Activated T-cell treated with anti-CD3 and anti-CD28 coated beads, Interleukin-2, amount 50 U/mL, for 1 hour (primary cell): ENCODE measurements around the gene KDELR1.

Source experiments
- DNase-seq: peaks from one replicate; pipeline ENCODE4 v3.0.0-alpha.2; 2020

KDELR1 gene

DNA sequence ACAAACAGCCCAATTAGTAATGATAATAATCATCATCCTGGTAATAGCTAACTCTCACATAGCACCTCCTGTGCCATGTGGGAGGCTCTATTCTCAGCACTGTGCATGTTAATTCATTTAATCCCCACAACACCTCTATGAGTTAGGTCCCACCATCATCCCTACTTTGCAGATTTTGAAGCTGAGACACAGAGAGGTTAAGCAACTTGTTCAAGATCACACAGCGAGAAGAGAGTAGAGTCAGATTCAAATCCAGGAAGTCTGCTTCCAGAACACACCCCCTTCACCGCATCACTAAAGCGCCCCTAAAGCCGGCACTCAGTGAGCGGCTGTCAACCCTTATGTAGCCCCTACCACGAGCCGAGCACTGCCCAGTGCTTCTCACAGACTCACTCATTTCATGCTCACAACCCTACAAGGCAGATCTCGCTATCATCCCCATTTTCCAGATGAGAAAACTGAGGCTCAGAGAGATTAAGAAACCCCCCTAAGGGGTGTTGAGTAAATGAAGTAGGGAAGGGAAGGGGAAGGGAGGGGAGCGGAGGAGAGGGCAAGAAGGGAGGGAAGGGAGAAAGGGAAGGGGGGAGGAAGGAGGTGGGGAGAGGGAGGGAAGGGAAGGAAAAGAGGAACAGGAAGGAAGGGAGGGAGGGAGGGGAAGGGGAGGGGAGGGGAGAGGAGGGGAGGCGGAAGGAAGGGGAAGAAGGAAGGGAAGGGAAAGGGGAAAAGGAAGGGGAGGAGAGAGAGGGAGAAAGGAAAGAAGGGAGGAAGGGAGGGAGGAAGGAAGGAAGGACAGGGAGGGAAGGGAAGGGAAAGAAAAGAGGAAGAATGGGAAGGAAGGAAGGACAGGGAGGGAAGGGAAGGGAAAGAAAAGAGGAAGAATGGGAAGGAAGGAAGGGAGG is 49.6 kb downstream of the KDELR1 start:
- DNase-seq, result no peak

DNA sequence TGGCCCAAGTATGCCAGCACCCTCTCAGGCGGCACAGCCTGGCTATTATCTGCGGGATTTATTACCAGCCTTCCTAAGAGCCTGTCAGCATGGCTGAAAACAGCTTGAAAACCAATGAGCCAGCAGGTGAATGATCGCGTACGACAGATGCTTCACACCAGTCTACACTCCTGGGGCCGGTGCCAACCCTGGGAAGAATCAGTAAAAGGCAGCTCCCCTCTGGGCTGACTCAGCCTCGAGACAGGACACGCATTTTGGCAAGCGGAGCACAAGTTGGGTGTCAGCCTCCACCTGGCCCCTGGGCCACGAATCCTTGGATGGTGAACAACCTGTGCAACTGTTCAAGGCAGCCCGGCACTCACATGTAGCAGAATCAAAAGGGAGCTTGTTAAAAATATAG is 50.4 kb downstream of the KDELR1 start:
- DNase-seq, result no peak

- no peak for DNase-seq
These were observed 52.4 kb downstream of the KDELR1 start for GRCh38 chr19:48338802-48339503.

- DNase-seq, result no peak
These were observed 53.0 kb downstream of the KDELR1 start for GRCh38 chr19:48338253-48338755.

- DNase-seq, result peak; percentile 95
These were observed 57.6 kb downstream of the KDELR1 start for GRCh38 chr19:48333467-48334384.

GRCh38 chr19:48332662-48333466 is 58.5 kb downstream of the KDELR1 start:
- DNase-seq, result peak; percentile 88
